Common myeloid progenitor, CD34-positive (primary cell): ENCODE results near the gene ZNF382.

Experiments used
- CTCF ChIA-PET: fragments of 350-600 bp; sonication (Branson Sonifier 250); formaldehyde crosslinking; loops from one replicate; lab custom pipeline; 2021; ENCODE audit warnings: antibody characterized with exemption; lab: Charles Lee
- POLR2A ChIA-PET: fragments of 350-600 bp; sonication (Branson Sonifier 250); formaldehyde crosslinking; loops from one replicate; lab custom pipeline; 2021; ENCODE audit warnings: antibody characterized with exemption; lab: Charles Lee
- DNase-seq, 3 donors: peaks; one replicate each; pipeline versions ENCODE4 v3.0.0 to v3.0.0-alpha.2; 2013
- H3K27ac ChIP-seq, 2 experiments: 1 replicate in 1 of 2; 2 replicates in 1 of 2; pipeline ENCODE4 v1.7.0; 2013; ENCODE audit warnings: inconsistent platforms in 2 of 2, low read length in 2 of 2, mild to moderate bottlenecking in 2 of 2, low read depth in 1 of 2, moderate library complexity in 1 of 2; ENCODE audit not compliant: severe bottlenecking in 2 of 2, insufficient read depth in 1 of 2, poor library complexity in 1 of 2
- H3K27me3 ChIP-seq, 5 experiments: replicated peaks in 2 of 5; 1 replicate in 3 of 5; 2 replicates in 2 of 5; pipeline versions ENCODE4 v1.6.1 to v1.7.0; 2013; ENCODE audit warnings: low read length in 4 of 5, mild to moderate bottlenecking in 2 of 5, moderate library complexity in 2 of 5, inconsistent platforms in 1 of 5; ENCODE audit not compliant: insufficient read depth in 5 of 5, control insufficient read depth in 4 of 5
- H3K36me3 ChIP-seq, 4 experiments: 1 replicate in 2 of 4; 2 replicates in 2 of 4; pipeline versions ENCODE4 v1.6.1 to v1.7.0; 2013; ENCODE audit warnings: low read length in 3 of 4, control low read depth in 1 of 4, mild to moderate bottlenecking in 1 of 4; ENCODE audit not compliant: control insufficient read depth in 4 of 4, insufficient read depth in 4 of 4
- H3K4me1 ChIP-seq, 4 experiments: 1 replicate in 3 of 4; 2 replicates in 1 of 4; pipeline versions ENCODE4 v1.6.1 to v1.7.1; 2013; ENCODE audit warnings: low read length in 3 of 4, mild to moderate bottlenecking in 3 of 4, control low read depth in 1 of 4, inconsistent platforms in 1 of 4, moderate library complexity in 1 of 4; ENCODE audit not compliant: control insufficient read depth in 4 of 4, insufficient read depth in 4 of 4; ENCODE audit errors: control extremely low read depth in 1 of 4
- H3K4me3 ChIP-seq, 7 experiments: 1 replicate in 4 of 7; 2 replicates in 3 of 7; pipeline versions ENCODE4 v1.5.1 to v1.7.0; 2013; ENCODE audit warnings: mild to moderate bottlenecking in 7 of 7, low read length in 6 of 7, moderate library complexity in 6 of 7, inconsistent platforms in 2 of 7, low read depth in 2 of 7, control low read depth in 1 of 7; ENCODE audit not compliant: insufficient read depth in 4 of 7, control insufficient read depth in 1 of 7; ENCODE audit errors: extremely low read depth in 1 of 7
- H3K9me3 ChIP-seq, 5 experiments: 1 replicate in 4 of 5; 2 replicates in 1 of 5; pipeline versions ENCODE4 v1.6.1 to v1.7.1; 2013; ENCODE audit warnings: low read length in 4 of 5, mild to moderate bottlenecking in 2 of 5, inconsistent platforms in 1 of 5, low read depth in 1 of 5, moderate library complexity in 1 of 5; ENCODE audit not compliant: control insufficient read depth in 4 of 5, insufficient read depth in 2 of 5; ENCODE audit errors: control extremely low read depth in 1 of 5
- WGBS: methylation state at CpG from one replicate; pipeline ENCODE4 v1.1.5; 2013; ENCODE audit not compliant: insufficient coverage; 5-methylcytosine and 5-hydroxymethylcytosine counted together

The ZNF382 gene

GRCh38 chr19:36672368-36672767 lies 67.3 kb downstream of the ZNF382 start:
- no peak for DNase-seq
- Histone ChIP-seq H3K36me3 (peaks cover 0 to 36% (median 23%) of the 10 kb centered on the region in 4 experiments), H3K27me3 (no peaks in the 10 kb centered on the region), H3K27ac (no peak overlapping the region), H3K9me3 (peaks cover 11 to 63% (median 32%) of the 10 kb centered on the region in 5 experiments), H3K4me3 (peak overlapping the region in 1 of 7 experiments; percentile 13), H3K4me1 (peaks cover 0 to 4% (median 1%) of the 10 kb centered on the region in 4 experiments)
- POLR2A ChIA-PET: no interaction called here
- CTCF ChIA-PET: no interaction called here
- WGBS: no CpG with 5 or more reads among the region's 1 CpG

DNA sequence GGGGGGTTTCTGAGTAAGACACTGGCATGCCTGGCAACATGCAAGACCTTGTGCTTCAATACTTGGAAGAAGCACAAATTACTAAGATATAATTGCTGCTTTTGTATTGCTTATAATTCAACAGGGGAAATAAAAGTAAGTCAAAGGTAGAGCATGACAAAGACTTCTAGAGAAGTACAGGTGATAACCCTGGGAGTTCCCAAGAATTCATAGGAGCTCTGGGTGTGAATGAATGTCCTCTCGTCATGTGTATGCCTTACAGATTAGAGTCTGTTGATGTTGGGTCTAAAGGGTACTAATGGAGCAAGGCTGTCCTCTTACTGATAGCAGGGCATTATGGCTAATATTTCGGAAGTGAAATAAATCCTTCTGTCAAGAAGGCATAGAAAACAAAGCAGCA lies 69.1 kb downstream of the ZNF382 start:
- WGBS: 86% methylated on average over 1 of the region's 2 CpGs
- Histone ChIP-seq H3K4me3 (no peak overlapping the region), H3K27ac (no peak overlapping the region), H3K36me3 (peaks cover 2 to 51% (median 28%) of the 10 kb centered on the region in 4 experiments), H3K9me3 (peaks cover 11 to 67% (median 35%) of the 10 kb centered on the region in 5 experiments), H3K4me1 (no peaks in the 10 kb centered on the region), H3K27me3 (no peaks in the 10 kb centered on the region)
- POLR2A ChIA-PET: no interaction called here
- DNase-seq: no peak
- CTCF ChIA-PET: no interaction called here

DNA sequence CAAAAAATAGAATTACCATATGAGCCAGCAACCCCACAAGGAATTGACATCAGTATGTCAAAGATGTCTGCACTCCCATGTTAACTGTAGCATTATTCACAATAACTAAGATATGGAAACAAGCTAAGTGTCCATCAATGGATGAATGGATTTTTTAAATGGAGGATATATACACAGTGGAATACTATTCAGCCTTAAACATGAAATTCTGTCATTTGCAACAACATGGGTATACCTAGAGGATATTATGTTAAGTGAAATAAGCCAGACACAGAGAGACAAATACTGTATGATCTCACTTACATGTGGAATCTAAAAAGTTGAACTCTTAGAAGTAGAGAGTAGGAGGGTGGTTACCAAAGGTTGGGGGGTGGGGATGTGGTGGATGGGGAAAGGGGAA lies 74.3 kb downstream of the ZNF382 start:
- no peaks in the 10 kb centered on the region for H3K4me1 ChIP-seq
- peaks cover 0 to 52% (median 21%) of the 10 kb centered on the region in 5 experiments for H3K9me3 ChIP-seq
- POLR2A ChIA-PET: no interaction called here
- H3K36me3 ChIP-seq: peaks cover 5 to 57% (median 24%) of the 10 kb centered on the region in 4 experiments
- no peak overlapping the region for H3K27ac ChIP-seq
- H3K4me3 ChIP-seq: no peak overlapping the region
- CTCF ChIA-PET: no interaction called here
- no peak for DNase-seq
- H3K27me3 ChIP-seq: no peaks in the 10 kb centered on the region
